Activated gamma-delta T cell (primary cell): ENCODE results near the gene PEA15.

Source experiments
- DNase-seq: peaks from one replicate; lab custom pipeline; 2025; lab: John Stamatoyannopoulos, UW

The PEA15 gene

GRCh38 chr1:160179336-160179735 is 25.8 kb upstream of the PEA15 start:
- no peak for DNase-seq

- DNase-seq = no peak
Measured at GRCh38 chr1:160186246-160186645, 18.9 kb upstream of the PEA15 start.

- DNase-seq = no peak
Measured at GRCh38 chr1:160186729-160187128, 18.5 kb upstream of the PEA15 start.

GRCh38 chr1:160187407-160187806 is 17.8 kb upstream of the PEA15 start:
- DNase-seq = no peak

DNA sequence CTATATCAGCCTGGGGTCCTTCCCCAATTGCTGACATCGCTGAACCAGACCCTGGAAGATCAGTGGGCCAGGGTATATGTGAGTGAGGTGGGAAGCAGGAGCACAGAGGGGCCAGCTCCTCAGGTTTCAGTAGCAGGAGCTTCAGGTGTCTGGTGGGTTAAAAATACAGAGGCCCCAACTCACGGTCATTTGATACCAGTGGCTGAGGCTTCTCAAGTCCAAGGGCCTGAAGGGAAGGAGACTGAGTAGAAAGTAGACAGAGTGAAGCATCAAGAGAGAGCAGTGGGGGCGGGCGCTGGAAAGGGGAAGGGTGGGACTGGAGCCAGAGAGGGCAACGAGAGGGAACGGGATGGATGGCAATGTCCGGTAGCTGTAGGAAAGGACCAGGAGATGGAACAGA is 16.8 kb upstream of the PEA15 start:
- no peak for DNase-seq

DNA sequence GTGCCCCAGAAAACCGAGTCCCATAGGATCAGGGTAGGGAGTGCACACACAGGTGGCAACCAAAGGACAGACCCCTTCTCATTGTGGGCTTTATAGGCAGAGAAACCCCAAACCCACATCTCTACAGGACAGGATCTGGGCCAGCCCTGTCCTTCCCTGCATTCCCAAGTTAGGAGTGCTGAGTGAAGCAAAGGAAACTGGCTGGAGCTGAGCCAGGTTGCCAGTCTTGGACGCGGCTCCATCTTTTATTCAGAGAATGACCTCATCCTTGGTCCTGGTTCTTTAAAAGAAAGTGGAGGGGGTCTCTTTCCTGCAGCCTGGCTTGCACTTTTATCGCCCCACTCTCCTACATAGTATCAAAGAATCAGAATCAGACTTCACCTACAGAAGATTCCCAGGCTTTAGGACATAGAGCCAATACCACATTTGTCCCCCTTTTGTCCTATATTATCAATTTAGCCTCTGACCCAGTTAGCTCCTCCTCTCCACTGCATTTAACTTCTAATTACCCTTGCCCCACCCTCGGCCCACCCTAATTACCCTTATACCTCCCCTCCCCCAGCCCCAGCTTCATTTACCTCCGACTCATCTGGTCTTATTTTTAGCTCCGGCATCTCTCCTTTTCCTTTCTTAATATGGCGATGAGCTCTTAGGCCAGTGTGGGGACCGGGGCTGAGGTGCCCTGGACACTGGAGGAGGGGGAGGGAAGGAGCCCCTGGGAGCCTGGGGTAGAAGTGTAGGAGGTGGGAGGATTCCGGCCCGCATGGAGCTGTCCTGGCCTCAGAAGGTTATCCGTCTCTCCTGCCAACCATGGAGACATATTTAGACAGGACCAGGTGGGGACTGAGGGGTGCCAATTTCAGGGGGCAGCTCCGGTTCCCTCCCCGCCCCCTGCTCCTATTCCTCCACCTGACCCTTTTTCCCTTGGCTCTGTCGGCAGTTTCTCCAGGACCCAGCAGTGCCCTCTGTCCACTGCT is 15.2 kb upstream of the PEA15 start, which contains the start of gene CASQ1:
CASQ1 (plus strand) TSS at position 927 of the 977 bp plus-strand sequence. CDS start 177 bp downstream, outside the sequence.
- DNase-seq = no peak

DNA sequence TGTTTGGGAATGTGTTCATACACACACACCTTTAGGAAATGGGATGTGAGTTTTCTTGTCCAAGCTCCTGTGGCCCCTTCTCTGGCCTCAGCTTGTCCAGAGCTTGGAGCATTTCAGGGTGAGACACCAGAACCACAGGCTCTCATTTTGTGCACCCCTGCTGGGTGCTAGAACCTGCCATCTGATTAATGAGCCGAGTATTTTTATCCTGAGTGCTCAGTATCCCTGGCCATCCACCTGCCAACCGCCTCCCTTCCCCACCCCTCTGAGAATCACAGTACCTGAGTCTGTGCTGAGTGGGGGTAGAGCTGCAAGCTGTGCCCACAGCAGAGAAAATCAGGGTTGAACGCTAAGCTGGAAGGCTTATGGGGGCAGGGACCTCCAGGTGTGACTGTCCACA is 13.4 kb upstream of the PEA15 start:
- DNase-seq = no peak

DNA sequence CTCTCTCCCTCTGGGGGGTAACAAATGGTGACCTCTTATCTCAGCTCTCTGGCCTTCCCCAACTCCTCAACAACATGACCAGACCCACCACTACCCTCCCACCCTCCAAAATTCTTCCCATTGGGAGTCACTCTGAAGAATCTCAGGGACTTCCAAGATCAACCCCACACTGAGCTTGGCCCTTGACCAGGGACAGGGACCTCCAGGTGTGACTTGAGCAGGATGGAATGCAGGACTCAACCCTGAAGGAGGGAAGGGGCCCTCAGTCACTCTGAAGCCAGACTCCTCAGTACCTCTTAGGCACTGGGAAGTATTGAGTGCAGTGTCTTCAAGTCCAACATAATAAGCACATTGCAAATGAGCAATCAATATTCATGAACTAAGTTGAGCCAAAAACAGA is 12.9 kb upstream of the PEA15 start:
- no peak for DNase-seq

- DNase-seq = no peak
Measured at GRCh38 chr1:160193091-160193819, 11.9 kb upstream of the PEA15 start.

- no peak for DNase-seq
Measured at GRCh38 chr1:160193832-160194736, 11.1 kb upstream of the PEA15 start.

GRCh38 chr1:160194737-160195059 is 10.5 kb upstream of the PEA15 start:
- DNase-seq = no peak

GRCh38 chr1:160196143-160196542 is 9.0 kb upstream of the PEA15 start:
- DNase-seq = no peak

DNA sequence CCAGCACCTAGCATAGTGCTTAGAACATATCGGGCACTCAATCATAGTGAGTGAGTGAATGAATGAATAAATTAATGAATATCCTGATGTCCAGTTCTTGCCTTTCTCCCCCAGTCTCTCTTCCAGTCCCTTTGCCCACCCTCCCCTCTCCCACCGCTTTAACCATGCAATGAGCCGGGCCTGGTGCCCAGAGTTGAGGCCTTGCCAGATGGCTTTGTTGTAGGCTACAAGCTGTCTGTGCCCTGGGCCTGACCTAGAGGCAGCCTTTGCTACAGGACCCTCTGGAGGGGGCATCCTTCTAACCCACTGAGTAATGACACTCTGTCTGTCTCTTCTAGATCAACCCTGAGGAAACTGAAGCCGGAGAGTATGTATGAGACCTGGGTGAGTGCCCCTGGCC is 8.0 kb upstream of the PEA15 start:
- DNase-seq = no peak

GRCh38 chr1:160200786-160201185 is 4.4 kb upstream of the PEA15 start:
- no peak for DNase-seq

GRCh38 chr1:160204526-160205241 is 500 bp upstream of the PEA15 start:
- no peak for DNase-seq

DNA sequence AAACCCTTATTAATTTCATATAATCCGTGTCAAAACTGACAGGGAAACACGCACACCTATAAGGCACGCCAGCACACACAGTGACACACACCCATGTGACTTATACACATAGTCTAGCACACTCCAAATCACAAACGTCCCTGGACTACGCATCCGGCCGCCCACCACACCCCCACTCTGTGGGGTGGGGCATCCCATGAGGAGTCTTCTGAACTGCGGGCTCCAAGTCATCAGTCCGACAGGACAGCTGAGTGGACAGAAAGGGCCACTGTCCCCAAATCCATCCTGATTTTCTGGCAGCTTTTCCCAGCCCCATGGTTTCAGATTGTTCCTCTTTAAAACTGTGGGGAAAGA is 829 bp downstream of the PEA15 start:
- peak; percentile 16 for DNase-seq

GRCh38 chr1:160206421-160207117 is 1.4 kb downstream of the PEA15 start:
- DNase-seq = no peak

GRCh38 chr1:160207118-160207650 is 2.0 kb downstream of the PEA15 start:
- no peak for DNase-seq

DNA sequence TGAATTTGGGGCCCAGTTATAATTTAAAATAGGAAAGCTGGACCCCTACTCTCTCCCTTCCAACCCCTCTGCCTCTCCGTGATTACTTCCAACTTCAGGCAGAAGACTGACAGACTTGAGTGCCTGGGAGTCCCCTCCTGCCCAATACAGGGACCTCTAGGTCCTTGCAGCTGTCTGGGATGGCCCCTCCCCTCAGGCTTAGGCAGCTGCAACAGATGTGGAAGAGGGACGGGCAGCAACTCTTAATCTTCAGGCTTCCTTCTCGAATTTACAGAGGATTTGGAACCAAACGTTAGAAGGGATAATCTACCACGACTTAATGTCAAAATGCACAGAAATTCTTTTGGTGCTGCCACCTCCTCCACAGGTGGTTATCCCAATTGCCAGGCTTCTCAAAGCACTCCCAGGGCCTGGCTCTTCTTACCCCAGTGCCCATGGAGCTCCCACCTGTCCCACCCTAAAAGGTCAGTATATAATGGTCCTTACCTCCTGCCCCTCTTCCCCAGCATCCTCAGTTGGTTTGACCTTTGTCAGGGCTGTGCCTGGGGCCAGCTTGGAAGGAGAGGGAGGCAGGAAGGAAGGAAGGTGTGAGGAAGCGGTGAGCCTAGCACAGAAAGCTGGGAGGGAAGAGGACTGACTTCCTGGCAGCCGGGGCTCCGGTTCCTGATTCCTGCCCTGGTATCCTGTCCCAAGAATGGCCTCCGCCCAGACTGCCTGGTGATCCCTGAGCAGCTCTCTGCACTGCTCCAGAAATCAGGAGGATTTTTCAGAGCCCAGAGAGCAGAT is 2.8 kb downstream of the PEA15 start:
- DNase-seq = no peak
